ENCODE results near the gene KRTAP20-1. TPM values are rescaled to one million over a fixed set of nuclear protein-coding genes. Genes with fewer than 3 reads are reported as not detected.

KRTAP20-1 gene
- total and polyA plus RNA-seq, 3 experiments from 2014 or later: not detected

DNA sequence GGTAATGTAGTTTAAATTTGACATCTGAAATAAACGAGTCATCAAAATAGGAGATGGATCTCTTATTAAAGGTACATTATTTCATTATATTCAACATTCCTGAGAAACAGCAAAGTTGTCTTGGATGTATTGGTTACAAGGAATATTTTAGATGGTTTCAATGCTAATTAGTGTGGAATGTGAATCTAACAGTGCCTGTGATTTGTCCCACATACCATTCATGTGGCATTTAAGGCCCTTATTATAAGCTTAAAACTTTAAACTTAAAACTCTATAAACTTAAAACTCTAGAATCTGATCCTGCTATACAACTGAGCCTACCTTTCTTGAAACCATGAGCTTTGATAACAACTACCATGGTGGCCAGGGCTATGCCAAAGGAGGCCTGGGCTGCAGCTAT, 15.4 kb upstream of the KRTAP20-1 start, which contains the start of gene KRTAP22-1:
KRTAP22-1 (plus strand) TSS at position 301 of the 400 bp plus-strand sequence.
- Mint-ChIP-seq H3K4me1 (no peaks in the 10 kb centered on the region), H3K9me3 (peaks cover 3 to 16% (median 7%) of the 10 kb centered on the region in 5 donors), H3K36me3 (no peaks in the 10 kb centered on the region), H3K4me3 (no peak within 1 kb of the TSS), H3K27ac (no peak within 1 kb of the TSS), H3K27me3 (no peaks in the 10 kb centered on the region)
- CTCF ChIA-PET: no interaction called here
- POLR2A ChIA-PET: no interaction called here
- Histone ChIP-seq H3K27me3 (ENCODE audit: insufficient read depth, low read length, poor library complexity, severe bottlenecking) (no peaks in the 10 kb centered on the region), H3K4me1 (ENCODE audit: insufficient read depth, low read length) (no peaks in the 10 kb centered on the region), H3K9me3 (ENCODE audit: low read length) (no peaks in the 10 kb centered on the region), H3K36me3 (ENCODE audit: insufficient read depth, low read length) (no peaks in the 10 kb centered on the region), H3K4me3 (ENCODE audit: low read length) (no peak within 1 kb of the TSS), H3K27ac (ENCODE audit: low read depth, low read length) (no peak within 1 kb of the TSS)
- DNase-seq: no peak

DNA sequence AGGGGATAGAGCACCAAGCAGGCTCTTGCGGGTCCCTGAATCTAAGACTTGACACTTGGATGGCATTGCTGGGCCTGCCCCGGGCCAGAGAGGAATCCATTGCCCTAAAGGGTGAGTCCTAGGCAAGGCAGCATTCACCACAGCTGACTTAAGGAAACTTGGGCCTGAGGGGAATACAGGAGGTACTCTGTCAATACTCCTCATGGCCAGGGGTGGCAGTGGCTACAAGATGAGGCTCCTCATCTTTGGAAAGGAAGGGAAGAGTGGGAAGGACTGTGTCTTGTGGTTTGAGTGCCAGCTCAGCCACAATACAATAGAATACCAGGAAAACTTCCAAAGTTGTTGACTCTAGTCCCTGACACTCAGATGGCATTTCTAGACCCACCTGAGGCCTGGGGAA, 10.3 kb upstream of the KRTAP20-1 start:
- H3K27me3 Mint-ChIP-seq: peaks cover 0 to 1% of the 10 kb centered on the region in 2 donors

DNA sequence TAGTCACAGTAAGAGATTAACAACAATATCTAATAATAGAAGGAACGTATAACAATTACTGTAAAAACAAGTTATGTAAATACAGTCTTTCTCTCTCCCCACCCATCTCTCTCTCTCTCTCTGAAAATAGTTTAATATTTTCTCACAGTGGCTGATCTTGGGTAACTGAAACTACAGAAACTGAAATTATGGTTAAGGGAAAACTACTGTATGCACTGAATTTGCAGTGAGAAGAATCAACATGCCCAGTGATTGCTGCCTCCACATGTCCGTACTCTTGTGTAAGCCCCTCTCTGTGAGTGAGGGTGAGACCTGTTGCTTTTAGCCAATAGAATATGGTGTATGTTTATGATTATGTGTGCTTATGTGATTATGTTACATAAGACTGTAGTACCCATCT, 4.1 kb upstream of the KRTAP20-1 start:
- Mint-ChIP-seq H3K27me3 (peaks cover 0 to 1% of the 10 kb centered on the region in 2 donors), H3K27ac (no peak overlapping the region), H3K9me3 (peaks cover 2 to 17% (median 3%) of the 10 kb centered on the region in 5 donors), H3K4me1 (no peaks in the 10 kb centered on the region), H3K4me3 (no peak overlapping the region), H3K36me3 (no peaks in the 10 kb centered on the region)
- ChIA-PET CTCF (no interaction called here), POLR2A (no interaction called here)
- Histone ChIP-seq H3K36me3 (ENCODE audit: insufficient read depth, low read length) (no peaks in the 10 kb centered on the region), H3K27me3 (ENCODE audit: insufficient read depth, low read length, poor library complexity, severe bottlenecking) (no peaks in the 10 kb centered on the region), H3K27ac (ENCODE audit: low read depth, low read length) (no peak overlapping the region), H3K9me3 (ENCODE audit: low read length) (no peaks in the 10 kb centered on the region), H3K4me3 (ENCODE audit: low read length) (no peak overlapping the region), H3K4me1 (ENCODE audit: insufficient read depth, low read length) (no peaks in the 10 kb centered on the region)
- no peak for DNase-seq

More for the DNA sequence above, 10.3 kb upstream of the KRTAP20-1 start:
- Histone ChIP-seq H3K4me1 (ENCODE audit: insufficient read depth, low read length) (no peaks in the 10 kb centered on the region), H3K27ac (ENCODE audit: low read depth, low read length) (no peak overlapping the region), H3K4me3 (ENCODE audit: low read length) (no peak overlapping the region), H3K27me3 (ENCODE audit: insufficient read depth, low read length, poor library complexity, severe bottlenecking) (no peaks in the 10 kb centered on the region), H3K9me3 (ENCODE audit: low read length) (no peaks in the 10 kb centered on the region), H3K36me3 (ENCODE audit: insufficient read depth, low read length) (no peaks in the 10 kb centered on the region)
- Mint-ChIP-seq H3K36me3 (no peaks in the 10 kb centered on the region), H3K4me1 (no peaks in the 10 kb centered on the region), H3K9me3 (peaks cover 1 to 21% (median 6%) of the 10 kb centered on the region in 5 donors), H3K27ac (no peak overlapping the region), H3K4me3 (no peak overlapping the region)
- no peak for DNase-seq
- CTCF ChIA-PET: no interaction called here
- POLR2A ChIA-PET: no interaction called here

DNA sequence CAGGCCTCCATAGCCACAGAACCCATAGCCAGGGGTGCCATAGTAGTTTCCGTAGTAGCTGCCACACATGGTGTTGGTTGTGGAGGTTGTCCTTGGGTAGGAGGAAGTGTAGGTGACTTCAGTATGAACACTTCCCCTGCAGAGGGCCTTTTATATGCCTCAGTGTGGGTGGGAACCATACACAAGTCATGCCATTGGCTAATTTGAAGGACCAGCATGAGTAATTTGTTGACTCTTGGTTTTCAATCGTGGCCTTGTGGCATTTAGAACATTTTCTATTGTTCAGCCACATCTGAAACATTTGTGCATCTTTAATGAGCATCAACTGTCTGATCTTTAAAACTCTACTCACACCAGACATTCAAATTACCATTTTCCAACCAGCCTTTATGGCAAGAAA, 2.4 kb upstream of the KRTAP20-1 start, which contains the start of gene KRTAP6-1:
KRTAP6-1 (minus strand) TSS at position 95 of the 400 bp plus-strand sequence; CDS start at position 69, 26 bp downstream.
- POLR2A ChIA-PET: no interaction called here

DNA sequence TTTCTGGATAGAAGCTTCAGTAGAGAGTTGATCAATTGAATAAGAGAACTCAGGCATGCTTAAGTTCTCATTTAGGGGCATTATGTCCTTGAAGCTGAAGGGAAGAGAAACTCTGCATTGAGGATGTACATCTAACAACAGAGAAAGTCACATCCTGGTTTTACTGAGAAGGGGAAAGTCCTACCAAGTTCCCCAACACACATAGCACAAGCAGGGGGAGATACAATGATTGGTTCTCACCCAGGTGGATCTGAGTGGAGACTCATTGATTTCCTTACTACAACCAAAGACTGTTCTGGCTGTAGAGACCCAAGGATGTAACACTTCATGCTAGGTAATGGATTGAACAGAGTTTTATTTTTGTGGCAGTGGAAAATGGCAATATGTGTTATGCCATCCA, 1.0 kb upstream of the KRTAP20-1 start:
- no peak overlapping the region for H3K27ac Mint-ChIP-seq
- POLR2A ChIA-PET: no interaction called here

More for the DNA sequence above, 2.4 kb upstream of the KRTAP20-1 start, which contains the start of gene KRTAP6-1:
- no peak within 1 kb of the TSS for H3K4me3 ChIP-seq (ENCODE audit: low read length)
- H3K36me3 Mint-ChIP-seq: no peaks in the 10 kb centered on the region
- DNase-seq: no peak
- no peak within 1 kb of the TSS for H3K27ac Mint-ChIP-seq
- no peaks in the 10 kb centered on the region for H3K9me3 ChIP-seq (ENCODE audit: low read length)
- H3K27me3 ChIP-seq (ENCODE audit: insufficient read depth, low read length, poor library complexity, severe bottlenecking): no peaks in the 10 kb centered on the region
- no peak within 1 kb of the TSS for H3K4me3 Mint-ChIP-seq
- peaks cover 2 to 13% (median 3%) of the 10 kb centered on the region in 5 donors for H3K9me3 Mint-ChIP-seq
- H3K4me1 Mint-ChIP-seq: no peaks in the 10 kb centered on the region
- H3K36me3 ChIP-seq (ENCODE audit: insufficient read depth, low read length): no peaks in the 10 kb centered on the region
- H3K4me1 ChIP-seq (ENCODE audit: insufficient read depth, low read length): no peaks in the 10 kb centered on the region
- no peak within 1 kb of the TSS for H3K27ac ChIP-seq (ENCODE audit: low read depth, low read length)
- CTCF ChIA-PET: no interaction called here
- peaks cover 0 to 1% of the 10 kb centered on the region in 2 donors for H3K27me3 Mint-ChIP-seq

DNA sequence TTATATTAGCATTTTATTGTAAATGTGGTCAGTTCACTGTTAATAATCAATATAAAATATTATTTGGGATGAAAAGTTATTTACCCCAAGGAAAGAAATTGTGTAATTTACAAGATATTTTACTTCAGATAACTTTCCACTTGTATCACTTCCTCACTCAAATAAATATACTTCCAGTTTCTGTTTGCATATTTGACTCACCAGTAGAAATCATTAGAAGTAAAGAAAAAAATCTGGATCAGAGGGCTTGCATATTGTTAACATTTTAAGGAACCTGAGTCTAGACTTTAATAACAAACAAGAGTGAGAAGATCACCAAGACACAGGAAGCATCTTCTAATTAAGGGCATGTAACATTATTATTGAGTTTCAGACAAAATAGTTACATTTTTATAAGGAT, 3.9 kb downstream of the KRTAP20-1 start:
- Histone ChIP-seq H3K27ac (ENCODE audit: low read depth, low read length) (no peak overlapping the region), H3K4me3 (ENCODE audit: low read length) (no peak overlapping the region), H3K36me3 (ENCODE audit: insufficient read depth, low read length) (no peaks in the 10 kb centered on the region), H3K27me3 (ENCODE audit: insufficient read depth, low read length, poor library complexity, severe bottlenecking) (no peaks in the 10 kb centered on the region), H3K9me3 (ENCODE audit: low read length) (no peaks in the 10 kb centered on the region), H3K4me1 (ENCODE audit: insufficient read depth, low read length) (no peaks in the 10 kb centered on the region)
- H3K9me3 Mint-ChIP-seq: peaks cover 0 to 5% (median 0%) of the 10 kb centered on the region in 5 donors
- DNase-seq: no peak
- no peak overlapping the region for H3K27ac Mint-ChIP-seq
- H3K27me3 Mint-ChIP-seq: no peaks in the 10 kb centered on the region
- H3K4me3 Mint-ChIP-seq: no peak overlapping the region
- no peaks in the 10 kb centered on the region for H3K4me1 Mint-ChIP-seq
- ChIA-PET CTCF (no interaction called here), POLR2A (no interaction called here)
- H3K36me3 Mint-ChIP-seq: no peaks in the 10 kb centered on the region

More for the DNA sequence above, 1.0 kb upstream of the KRTAP20-1 start:
- no peak for DNase-seq
- Histone ChIP-seq H3K4me3 (ENCODE audit: low read length) (no peak overlapping the region), H3K27ac (ENCODE audit: low read depth, low read length) (no peak overlapping the region), H3K27me3 (ENCODE audit: insufficient read depth, low read length, poor library complexity, severe bottlenecking) (no peaks in the 10 kb centered on the region), H3K36me3 (ENCODE audit: insufficient read depth, low read length) (no peaks in the 10 kb centered on the region), H3K9me3 (ENCODE audit: low read length) (no peaks in the 10 kb centered on the region), H3K4me1 (ENCODE audit: insufficient read depth, low read length) (no peaks in the 10 kb centered on the region)
- no peaks in the 10 kb centered on the region for H3K36me3 Mint-ChIP-seq
- CTCF ChIA-PET: no interaction called here
- H3K27me3 Mint-ChIP-seq: peaks cover 0 to 1% of the 10 kb centered on the region in 2 donors
- peaks cover 2 to 13% (median 3%) of the 10 kb centered on the region in 5 donors for H3K9me3 Mint-ChIP-seq
- H3K4me1 Mint-ChIP-seq: no peaks in the 10 kb centered on the region
- H3K4me3 Mint-ChIP-seq: no peak overlapping the region

- H3K4me3 ChIP-seq (ENCODE audit: low read length): no peak within 1 kb of the TSS
- no peak within 1 kb of the TSS for H3K27ac ChIP-seq (ENCODE audit: low read depth, low read length)
- Mint-ChIP-seq H3K4me3 (no peak within 1 kb of the TSS), H3K36me3 (no peaks in the 10 kb centered on the region), H3K27me3 (no peaks in the 10 kb centered on the region), H3K27ac (no peak within 1 kb of the TSS), H3K9me3 (peaks cover 0 to 5% (median 0%) of the 10 kb centered on the region in 5 donors), H3K4me1 (no peaks in the 10 kb centered on the region)
- ChIA-PET POLR2A (no interaction called here), CTCF (no interaction called here)
- no peaks in the 10 kb centered on the region for H3K9me3 ChIP-seq (ENCODE audit: low read length)
- no peaks in the 10 kb centered on the region for H3K36me3 ChIP-seq (ENCODE audit: insufficient read depth, low read length)
- H3K4me1 ChIP-seq (ENCODE audit: insufficient read depth, low read length): no peaks in the 10 kb centered on the region
- no peak for DNase-seq
- H3K27me3 ChIP-seq (ENCODE audit: insufficient read depth, low read length, poor library complexity, severe bottlenecking): no peaks in the 10 kb centered on the region
Observed at GRCh38 chr21:30620522-30620921, 4.3 kb downstream of the KRTAP20-1 start, which contains the start of gene KRTAP20-4. TSS of gene KRTAP20-4 (plus strand) at chr21:30620627.

GRCh38 chr21:30623362-30623761, 7.1 kb downstream of the KRTAP20-1 start:
- CTCF ChIA-PET: no interaction called here
- H3K27me3 ChIP-seq (ENCODE audit: insufficient read depth, low read length, poor library complexity, severe bottlenecking): no peaks in the 10 kb centered on the region
- H3K36me3 ChIP-seq (ENCODE audit: insufficient read depth, low read length): no peaks in the 10 kb centered on the region
- Mint-ChIP-seq H3K36me3 (no peaks in the 10 kb centered on the region), H3K4me3 (no peak overlapping the region), H3K27me3 (no peaks in the 10 kb centered on the region), H3K4me1 (no peaks in the 10 kb centered on the region), H3K9me3 (peaks cover 0 to 8% (median 0%) of the 10 kb centered on the region in 5 donors), H3K27ac (no peak overlapping the region)
- POLR2A ChIA-PET: no interaction called here
- H3K4me3 ChIP-seq (ENCODE audit: low read length): no peak overlapping the region
- no peak overlapping the region for H3K27ac ChIP-seq (ENCODE audit: low read depth, low read length)
- no peaks in the 10 kb centered on the region for H3K4me1 ChIP-seq (ENCODE audit: insufficient read depth, low read length)
- no peaks in the 10 kb centered on the region for H3K9me3 ChIP-seq (ENCODE audit: low read length)
- DNase-seq: no peak

All from CD8-positive, alpha-beta memory T cell (primary cell).